Vagina (tissue), 2 donors: ENCODE results near the gene RGS3.

Experiments used
- POLR2A ChIP-seq, 2 donors: fragments of 450-650 bp; IDR thresholded peaks; one replicate each; pipeline ENCODE4 v1.6.1; 2017; ENCODE audit warnings: antibody characterized with exemption in 2 of 2, mild to moderate bottlenecking in 2 of 2, moderate library complexity in 2 of 2
- TF ChIP-seq, protein P1 (sequence below), 3 experiments: fragments of 450-650 bp in 2 of 3; fragments of 200-600 bp in 1 of 3; sonication (generic) in 1 of 3; IDR thresholded peaks; one replicate each; pipeline ENCODE4 v1.5.1; 2017 to 2019; ENCODE audit warnings: antibody characterized with exemption in 3 of 3, mild to moderate bottlenecking in 2 of 3, moderate library complexity in 2 of 3

DNA sequence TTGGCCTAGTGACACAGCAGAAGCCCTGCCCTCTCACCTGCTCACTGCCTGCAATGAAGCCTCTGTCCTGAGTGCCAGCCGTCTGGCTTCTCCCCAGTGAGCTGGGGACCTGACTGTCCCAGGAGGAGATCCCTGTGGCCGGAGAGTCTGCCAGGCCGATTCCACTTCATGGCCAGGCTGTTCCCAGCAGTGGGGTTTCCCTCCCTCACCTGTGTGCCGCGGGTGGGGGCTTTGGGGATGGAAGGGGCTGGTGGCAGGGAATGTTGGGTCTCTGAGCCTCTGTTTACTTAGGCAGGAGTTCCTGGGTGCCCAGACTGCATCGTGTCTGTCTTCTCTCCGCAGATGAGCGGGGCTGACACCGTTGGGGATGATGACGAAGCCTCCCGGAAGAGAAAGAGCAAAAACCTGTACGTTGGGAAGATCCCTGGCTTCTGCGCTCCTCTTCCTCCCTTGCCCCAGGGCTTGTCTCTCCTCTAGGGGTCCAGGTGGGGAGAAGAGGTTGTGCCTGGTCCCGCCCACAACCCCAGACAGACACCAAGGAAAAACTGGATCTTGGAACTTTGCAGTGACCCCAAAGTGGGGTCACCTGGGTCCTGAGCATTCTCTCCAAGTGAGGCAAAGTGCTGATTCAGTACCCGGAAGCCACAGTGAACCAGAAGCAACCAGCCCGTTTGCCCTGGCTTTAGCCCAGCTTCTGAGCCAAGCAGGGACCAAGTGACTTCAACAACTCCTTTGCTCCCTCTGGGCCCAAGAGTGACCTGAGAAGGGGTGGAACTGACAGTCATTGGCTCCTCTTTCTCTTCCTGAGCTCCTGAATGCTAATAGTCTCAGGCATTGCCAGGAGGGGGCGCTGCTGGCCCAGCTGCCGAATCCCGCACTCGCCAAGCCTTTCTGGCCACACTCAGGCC lies 127.7 kb downstream of the RGS3 start:
- no peak for TF ChIP-seq POLR2A (IDR thresholded peaks at IDR 0.05)
- TF ChIP-seq, protein P1, sequence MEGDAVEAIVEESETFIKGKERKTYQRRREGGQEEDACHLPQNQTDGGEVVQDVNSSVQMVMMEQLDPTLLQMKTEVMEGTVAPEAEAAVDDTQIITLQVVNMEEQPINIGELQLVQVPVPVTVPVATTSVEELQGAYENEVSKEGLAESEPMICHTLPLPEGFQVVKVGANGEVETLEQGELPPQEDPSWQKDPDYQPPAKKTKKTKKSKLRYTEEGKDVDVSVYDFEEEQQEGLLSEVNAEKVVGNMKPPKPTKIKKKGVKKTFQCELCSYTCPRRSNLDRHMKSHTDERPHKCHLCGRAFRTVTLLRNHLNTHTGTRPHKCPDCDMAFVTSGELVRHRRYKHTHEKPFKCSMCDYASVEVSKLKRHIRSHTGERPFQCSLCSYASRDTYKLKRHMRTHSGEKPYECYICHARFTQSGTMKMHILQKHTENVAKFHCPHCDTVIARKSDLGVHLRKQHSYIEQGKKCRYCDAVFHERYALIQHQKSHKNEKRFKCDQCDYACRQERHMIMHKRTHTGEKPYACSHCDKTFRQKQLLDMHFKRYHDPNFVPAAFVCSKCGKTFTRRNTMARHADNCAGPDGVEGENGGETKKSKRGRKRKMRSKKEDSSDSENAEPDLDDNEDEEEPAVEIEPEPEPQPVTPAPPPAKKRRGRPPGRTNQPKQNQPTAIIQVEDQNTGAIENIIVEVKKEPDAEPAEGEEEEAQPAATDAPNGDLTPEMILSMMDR (IDR thresholded peaks at IDR 0.05): peak; percentile 78 to 94 (median 90)
